Measurements from ENCODE around the gene CACNA2D3. TPM values are rescaled to one million over a fixed set of nuclear protein-coding genes. Genes with fewer than 3 reads are reported as not detected.

The CACNA2D3 gene
- total RNA-seq, 4 donors from 2014 or later: 0.83 to 5.0 (median 2.5) TPM

GRCh38 chr3:55090746-55091145, 968.4 kb downstream of the CACNA2D3 start:
- Histone ChIP-seq H3K36me3 (no peaks in the 10 kb centered on the region), H3K4me3 (no peak overlapping the region), H3K4me1 (no peaks in the 10 kb centered on the region), H3K27me3 (no peaks in the 10 kb centered on the region), H3K27ac (no peak overlapping the region), H3K9me3 (no peaks in the 10 kb centered on the region)
- DNase-seq: no peak
- TF ChIP-seq POLR2A (IDR thresholded peaks at IDR 0.05): no peak
- TF ChIP-seq, protein P1, sequence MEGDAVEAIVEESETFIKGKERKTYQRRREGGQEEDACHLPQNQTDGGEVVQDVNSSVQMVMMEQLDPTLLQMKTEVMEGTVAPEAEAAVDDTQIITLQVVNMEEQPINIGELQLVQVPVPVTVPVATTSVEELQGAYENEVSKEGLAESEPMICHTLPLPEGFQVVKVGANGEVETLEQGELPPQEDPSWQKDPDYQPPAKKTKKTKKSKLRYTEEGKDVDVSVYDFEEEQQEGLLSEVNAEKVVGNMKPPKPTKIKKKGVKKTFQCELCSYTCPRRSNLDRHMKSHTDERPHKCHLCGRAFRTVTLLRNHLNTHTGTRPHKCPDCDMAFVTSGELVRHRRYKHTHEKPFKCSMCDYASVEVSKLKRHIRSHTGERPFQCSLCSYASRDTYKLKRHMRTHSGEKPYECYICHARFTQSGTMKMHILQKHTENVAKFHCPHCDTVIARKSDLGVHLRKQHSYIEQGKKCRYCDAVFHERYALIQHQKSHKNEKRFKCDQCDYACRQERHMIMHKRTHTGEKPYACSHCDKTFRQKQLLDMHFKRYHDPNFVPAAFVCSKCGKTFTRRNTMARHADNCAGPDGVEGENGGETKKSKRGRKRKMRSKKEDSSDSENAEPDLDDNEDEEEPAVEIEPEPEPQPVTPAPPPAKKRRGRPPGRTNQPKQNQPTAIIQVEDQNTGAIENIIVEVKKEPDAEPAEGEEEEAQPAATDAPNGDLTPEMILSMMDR (IDR thresholded peaks at IDR 0.05): no peak
- intact Hi-C loops (cut with DNase I; ENCODE audit: low total_unique reads): no loop called here

GRCh38 chr3:55091381-55092225, 969.3 kb downstream of the CACNA2D3 start:
- H3K9me3 ChIP-seq: no peaks in the 10 kb centered on the region
- H3K4me1 ChIP-seq: no peaks in the 10 kb centered on the region
- no peak overlapping the region for H3K4me3 ChIP-seq
- H3K36me3 ChIP-seq: no peaks in the 10 kb centered on the region
- H3K27me3 ChIP-seq: no peaks in the 10 kb centered on the region
- intact Hi-C loops (cut with DNase I; ENCODE audit: low total_unique reads): no loop called here
- H3K27ac ChIP-seq: no peak overlapping the region
- TF ChIP-seq, protein P1 (IDR thresholded peaks at IDR 0.05): no peak
- no peak for TF ChIP-seq POLR2A (IDR thresholded peaks at IDR 0.05)
- no peak for DNase-seq

DNA sequence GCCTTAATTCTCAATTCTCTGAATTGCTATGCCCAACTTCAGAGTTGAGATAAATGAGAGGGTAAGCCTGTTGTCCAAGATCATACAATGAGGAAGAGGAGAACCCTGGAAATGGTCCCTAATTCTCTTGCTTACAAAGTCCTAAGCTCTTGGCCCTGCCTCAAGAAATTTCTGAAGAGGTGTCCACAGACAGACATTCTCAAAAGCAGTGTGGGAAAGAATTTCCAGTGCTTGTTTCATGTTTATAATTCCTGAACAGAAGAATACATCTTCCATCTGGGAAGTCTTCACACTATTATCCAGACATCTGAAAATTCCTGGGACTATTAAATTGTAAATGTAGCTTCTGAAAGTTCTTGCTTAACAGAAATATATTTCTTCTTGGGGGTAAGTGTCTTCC, 972.3 kb downstream of the CACNA2D3 start:
- Histone ChIP-seq H3K4me1 (no peaks in the 10 kb centered on the region), H3K4me3 (no peak overlapping the region), H3K27me3 (no peaks in the 10 kb centered on the region), H3K9me3 (no peaks in the 10 kb centered on the region), H3K36me3 (no peaks in the 10 kb centered on the region), H3K27ac (no peak overlapping the region)
- TF ChIP-seq, protein P1 (IDR thresholded peaks at IDR 0.05): no peak
- no peak for TF ChIP-seq POLR2A (IDR thresholded peaks at IDR 0.05)
- DNase-seq: no peak
- intact Hi-C loops (cut with DNase I; ENCODE audit: low total_unique reads): no loop called here

- intact Hi-C loops (cut with DNase I; ENCODE audit: low total_unique reads): no loop called here
- no peak overlapping the region for H3K27ac ChIP-seq
Observed at GRCh38 chr3:55097441-55097840, 975.1 kb downstream of the CACNA2D3 start.

GRCh38 chr3:55105647-55106046, 983.3 kb downstream of the CACNA2D3 start:
- DNase-seq: no peak
- H3K9me3 ChIP-seq: no peaks in the 10 kb centered on the region
- TF ChIP-seq POLR2A (IDR thresholded peaks at IDR 0.05): no peak
- TF ChIP-seq, protein P1 (IDR thresholded peaks at IDR 0.05): no peak
- no peak overlapping the region for H3K4me3 ChIP-seq
- no peaks in the 10 kb centered on the region for H3K36me3 ChIP-seq
- H3K27me3 ChIP-seq: no peaks in the 10 kb centered on the region
- intact Hi-C loops (cut with DNase I; ENCODE audit: low total_unique reads): no loop called here
- no peak overlapping the region for H3K27ac ChIP-seq
- no peaks in the 10 kb centered on the region for H3K4me1 ChIP-seq

More at GRCh38 chr3:55097441-55097840, 975.1 kb downstream of the CACNA2D3 start:
- DNase-seq: no peak
- no peaks in the 10 kb centered on the region for H3K9me3 ChIP-seq
- no peaks in the 10 kb centered on the region for H3K4me1 ChIP-seq
- no peak overlapping the region for H3K4me3 ChIP-seq
- H3K27me3 ChIP-seq: no peaks in the 10 kb centered on the region
- TF ChIP-seq POLR2A (IDR thresholded peaks at IDR 0.05): no peak
- TF ChIP-seq, protein P1 (IDR thresholded peaks at IDR 0.05): no peak
- no peaks in the 10 kb centered on the region for H3K36me3 ChIP-seq

All from uterus (tissue), 4 donors.